Astrocyte (in vitro differentiated cells and primary cell): ENCODE measurements around the gene LTBP2.

Experiments
- EZH2 ChIP-seq: IDR thresholded peaks from 2 replicates; pipeline ENCODE4 v1.6.1; 2012; ENCODE audit warnings: mild to moderate bottlenecking, low read length, inconsistent platforms; ENCODE audit not compliant: insufficient read depth
- TF ChIP-seq, protein P1 (sequence below): IDR thresholded peaks from 2 replicates; pipeline ENCODE4 v1.5.1; 2011; ENCODE audit warnings: low read depth, mild to moderate bottlenecking, inconsistent platforms, low read length, moderate library complexity; ENCODE audit not compliant: insufficient read depth

DNA sequence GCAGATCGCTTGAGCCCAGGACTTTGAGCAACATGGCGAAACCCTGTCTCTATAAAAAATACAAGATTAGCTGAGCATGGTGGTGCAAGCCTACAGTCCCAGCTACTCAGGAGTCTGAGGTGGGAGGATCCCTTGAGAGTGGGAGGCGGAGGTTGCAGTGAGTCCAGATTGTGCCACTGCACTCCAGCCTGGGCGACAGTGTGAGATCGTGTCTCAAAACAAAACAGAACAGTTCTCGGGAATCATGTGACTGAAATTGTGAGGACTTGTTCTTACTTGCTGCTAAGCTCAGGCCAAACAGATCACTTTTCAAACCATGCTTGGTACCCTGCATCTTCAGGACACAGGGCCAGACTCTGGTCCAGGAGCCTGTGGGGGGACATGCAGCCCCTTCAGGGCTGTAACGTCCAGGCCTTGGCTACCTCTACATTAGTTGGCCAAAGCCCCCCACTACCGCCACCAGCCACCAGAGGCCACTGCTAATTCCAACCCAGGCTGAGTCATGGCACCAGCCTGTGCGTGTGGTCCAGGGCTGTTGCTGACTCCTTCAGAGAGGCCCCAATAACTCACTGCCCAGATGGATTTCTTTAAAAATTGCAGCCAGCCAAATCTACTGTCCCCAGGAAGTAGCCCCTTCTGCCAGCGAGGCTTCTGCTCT lies 152.6 kb downstream of the LTBP2 start:
- TF ChIP-seq, protein P1, sequence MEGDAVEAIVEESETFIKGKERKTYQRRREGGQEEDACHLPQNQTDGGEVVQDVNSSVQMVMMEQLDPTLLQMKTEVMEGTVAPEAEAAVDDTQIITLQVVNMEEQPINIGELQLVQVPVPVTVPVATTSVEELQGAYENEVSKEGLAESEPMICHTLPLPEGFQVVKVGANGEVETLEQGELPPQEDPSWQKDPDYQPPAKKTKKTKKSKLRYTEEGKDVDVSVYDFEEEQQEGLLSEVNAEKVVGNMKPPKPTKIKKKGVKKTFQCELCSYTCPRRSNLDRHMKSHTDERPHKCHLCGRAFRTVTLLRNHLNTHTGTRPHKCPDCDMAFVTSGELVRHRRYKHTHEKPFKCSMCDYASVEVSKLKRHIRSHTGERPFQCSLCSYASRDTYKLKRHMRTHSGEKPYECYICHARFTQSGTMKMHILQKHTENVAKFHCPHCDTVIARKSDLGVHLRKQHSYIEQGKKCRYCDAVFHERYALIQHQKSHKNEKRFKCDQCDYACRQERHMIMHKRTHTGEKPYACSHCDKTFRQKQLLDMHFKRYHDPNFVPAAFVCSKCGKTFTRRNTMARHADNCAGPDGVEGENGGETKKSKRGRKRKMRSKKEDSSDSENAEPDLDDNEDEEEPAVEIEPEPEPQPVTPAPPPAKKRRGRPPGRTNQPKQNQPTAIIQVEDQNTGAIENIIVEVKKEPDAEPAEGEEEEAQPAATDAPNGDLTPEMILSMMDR, result peak; percentile 70
- no peak for TF ChIP-seq EZH2
